ENCODE measurements around the gene CSNK1E. TPM values are rescaled to one million over a fixed set of nuclear protein-coding genes. Genes with fewer than 3 reads are reported as not detected.

CSNK1E gene
- total RNA-seq, 2 experiments from 2014 or later: 123 TPM

GRCh38 chr22:38249803-38250642 lies 67.2 kb downstream of the CSNK1E start:
- peaks cover 2% of the 10 kb centered on the region for H3K36me3 Mint-ChIP-seq (ENCODE audit: low read depth)
- ChIA-PET CTCF (interaction anchor here (0.9 to 1.7 kb wide), 3 partner anchors 16 to 198 kb away, joined by 3 to 9 read pairs (median 7); no protein-coding TSS in a partner anchor), POLR2A (interaction anchor here (0.9 kb wide), 1 partner anchor 49 kb away, joined by 3 read pairs; the partner anchor contains the start of gene MAFF)
- ATAC-seq (no peak), DNase-seq (no peak)
- intact Hi-C loops (cut with micrococcal nuclease): no loop called here
- H3K4me1 Mint-ChIP-seq (ENCODE audit: low read depth): no peaks in the 10 kb centered on the region
- no peaks in the 10 kb centered on the region for H3K9me3 Mint-ChIP-seq
- H3K27me3 Mint-ChIP-seq: no peaks in the 10 kb centered on the region
- H3K27ac Mint-ChIP-seq: no peak overlapping the region
- no peak overlapping the region for H3K4me3 Mint-ChIP-seq
- no peak for TF ChIP-seq CTCF (IDR thresholded peaks at IDR 0.05)

GRCh38 chr22:38249301-38249700 lies 67.9 kb downstream of the CSNK1E start:
- no peaks in the 10 kb centered on the region for H3K4me1 Mint-ChIP-seq (ENCODE audit: low read depth)
- peaks cover 2% of the 10 kb centered on the region for H3K36me3 Mint-ChIP-seq (ENCODE audit: low read depth)
- H3K9me3 Mint-ChIP-seq: no peaks in the 10 kb centered on the region
- ATAC-seq: no peak
- no peak overlapping the region for H3K27ac Mint-ChIP-seq
- intact Hi-C loops (cut with micrococcal nuclease): no loop called here
- ChIA-PET CTCF (interaction anchor here (1.5 to 1.7 kb wide), 2 partner anchors 19 to 197 kb away, joined by 7 to 9 read pairs; no protein-coding TSS in a partner anchor), POLR2A (no interaction called here)
- DNase-seq: no peak
- no peak for TF ChIP-seq CTCF (IDR thresholded peaks at IDR 0.05)
- H3K27me3 Mint-ChIP-seq: no peaks in the 10 kb centered on the region
- no peak overlapping the region for H3K4me3 Mint-ChIP-seq

- Mint-ChIP-seq H3K4me1 (ENCODE audit: low read depth) (no peaks in the 10 kb centered on the region), H3K36me3 (ENCODE audit: low read depth) (peaks cover 2% of the 10 kb centered on the region), H3K4me3 (no peak overlapping the region), H3K9me3 (no peaks in the 10 kb centered on the region), H3K27me3 (no peaks in the 10 kb centered on the region), H3K27ac (no peak overlapping the region)
- DNase-seq (no peak), ATAC-seq (no peak)
- intact Hi-C loops (cut with micrococcal nuclease): no loop called here
- no peak for TF ChIP-seq CTCF (IDR thresholded peaks at IDR 0.05)
- CTCF ChIA-PET: no interaction called here
- POLR2A ChIA-PET: interaction anchor here (0.7 kb wide), 1 partner anchor 775 kb away, joined by 3 read pairs; no protein-coding TSS in a partner anchor
Measured at GRCh38 chr22:38248280-38248679, 69.0 kb downstream of the CSNK1E start.

GRCh38 chr22:38247713-38248112 lies 69.5 kb downstream of the CSNK1E start:
- DNase-seq (no peak), ATAC-seq (no peak)
- Mint-ChIP-seq H3K4me3 (no peak overlapping the region), H3K4me1 (ENCODE audit: low read depth) (no peaks in the 10 kb centered on the region), H3K27me3 (no peaks in the 10 kb centered on the region), H3K36me3 (ENCODE audit: low read depth) (peaks cover 2% of the 10 kb centered on the region), H3K27ac (no peak overlapping the region), H3K9me3 (no peaks in the 10 kb centered on the region)
- TF ChIP-seq CTCF (IDR thresholded peaks at IDR 0.05): no peak
- CTCF ChIA-PET: no interaction called here
- POLR2A ChIA-PET: no interaction called here
- intact Hi-C loops (cut with micrococcal nuclease): no loop called here

GRCh38 chr22:38246692-38247091 lies 70.5 kb downstream of the CSNK1E start:
- Mint-ChIP-seq H3K9me3 (no peaks in the 10 kb centered on the region), H3K4me1 (ENCODE audit: low read depth) (no peaks in the 10 kb centered on the region), H3K4me3 (no peak overlapping the region), H3K27ac (no peak overlapping the region), H3K36me3 (ENCODE audit: low read depth) (peaks cover 2% of the 10 kb centered on the region), H3K27me3 (no peaks in the 10 kb centered on the region)
- intact Hi-C loops (cut with micrococcal nuclease): no loop called here
- ATAC-seq: no peak
- DNase-seq: no peak
- TF ChIP-seq CTCF (IDR thresholded peaks at IDR 0.05): no peak
- ChIA-PET CTCF (no interaction called here), POLR2A (no interaction called here)
